IPS-NIHi7 (cell line): ENCODE measurements around the gene NRN1.

Source experiments
- DNase-seq: peaks from one replicate; pipeline ENCODE4 v3.0.0; 2012; ENCODE audit warnings: mixed read lengths; ENCODE audit errors: extremely low spot score

NRN1 gene

DNA sequence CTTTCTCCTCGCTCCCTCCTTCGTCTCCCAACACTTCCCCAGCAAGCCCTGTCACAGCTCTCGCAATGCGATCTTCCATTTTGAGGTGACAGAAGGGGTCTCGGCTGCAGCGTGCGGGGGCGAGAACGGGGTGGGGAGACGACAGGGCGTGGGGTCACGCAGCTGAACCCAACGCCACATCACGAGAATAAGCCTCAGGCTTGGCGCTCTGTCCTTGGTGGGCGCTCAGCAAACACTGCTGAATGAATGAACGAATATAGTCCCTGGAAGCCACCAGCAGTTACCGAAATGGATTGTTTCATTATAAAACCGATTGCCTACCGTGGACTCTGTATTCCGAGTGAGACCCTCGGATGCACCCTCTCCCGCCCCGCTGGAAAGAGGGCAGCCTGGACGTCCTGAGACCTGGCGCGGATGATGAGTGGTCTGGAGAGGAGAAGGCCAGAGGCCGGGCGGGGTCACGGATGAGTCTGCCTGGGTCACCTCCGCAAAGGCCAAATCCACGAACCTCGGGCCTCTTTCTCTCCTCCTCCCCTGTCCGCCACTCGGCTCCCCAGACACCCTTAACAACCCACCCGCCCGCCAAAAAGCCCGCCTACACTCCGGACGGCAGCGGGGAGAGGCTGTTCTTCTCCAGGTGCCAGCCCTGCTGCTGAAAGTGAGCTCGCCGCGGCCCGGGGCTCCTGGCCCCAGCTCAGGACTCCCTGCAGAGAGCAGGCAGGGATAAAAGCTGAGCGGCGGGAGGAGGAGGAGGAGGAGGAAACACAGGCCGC lies 3.7 kb downstream of the NRN1 start:
- DNase-seq = no peak

- DNase-seq = no peak
Observed at GRCh38 chr6:6002005-6002847, 4.5 kb downstream of the NRN1 start.

- no peak for DNase-seq
Observed at GRCh38 chr6:6001443-6001842, 5.3 kb downstream of the NRN1 start.

DNA sequence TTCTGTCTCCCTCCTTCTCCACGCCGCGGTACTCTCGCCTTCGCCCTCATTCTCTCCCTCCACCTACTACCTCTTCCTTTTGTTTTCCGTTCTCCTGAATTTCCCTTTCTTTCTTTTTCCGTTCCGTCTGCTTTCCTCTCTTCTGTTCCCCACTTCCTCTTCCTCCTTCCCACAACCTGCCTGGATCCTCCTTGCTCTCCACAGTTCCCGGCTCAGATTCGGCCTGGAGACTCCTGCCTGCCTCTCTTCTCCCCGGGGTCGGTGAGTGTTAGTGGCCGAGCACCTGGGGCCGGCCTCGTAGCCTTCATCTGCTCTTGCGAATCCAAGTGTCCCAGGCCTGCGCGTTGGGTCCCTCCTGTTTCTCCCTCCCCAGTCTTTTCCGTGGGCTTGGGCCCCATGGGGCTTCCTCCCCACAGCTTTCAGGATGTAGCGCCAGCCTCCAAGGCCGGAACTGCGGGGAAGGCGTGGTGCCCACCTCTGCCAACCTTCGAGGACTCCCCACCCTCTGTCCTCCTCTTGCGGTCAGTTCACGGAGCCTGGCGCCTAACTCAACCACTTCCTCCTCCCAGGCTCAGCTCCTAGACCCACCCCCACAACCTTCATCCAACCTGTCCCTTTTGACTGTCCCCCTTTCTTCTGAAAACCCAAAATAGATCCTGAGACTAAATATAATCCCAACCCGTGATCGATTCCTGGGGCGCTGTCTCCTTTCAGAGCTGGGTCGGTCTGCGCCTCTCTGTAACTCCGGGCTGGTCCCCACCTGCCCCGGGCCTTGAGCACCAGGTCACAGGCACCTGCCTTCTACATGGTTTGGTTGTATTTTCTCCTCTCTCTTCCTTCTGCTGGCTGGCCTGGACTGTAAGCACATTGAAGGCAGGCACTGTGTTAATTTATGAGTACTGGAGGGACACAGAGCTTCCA lies 6.8 kb downstream of the NRN1 start:
- DNase-seq = no peak

- DNase-seq = peak; percentile 54
Observed at GRCh38 chr6:5998711-5999687, 7.7 kb downstream of the NRN1 start.

- no peak for DNase-seq
Observed at GRCh38 chr6:5998236-5998635, 8.5 kb downstream of the NRN1 start.

DNA sequence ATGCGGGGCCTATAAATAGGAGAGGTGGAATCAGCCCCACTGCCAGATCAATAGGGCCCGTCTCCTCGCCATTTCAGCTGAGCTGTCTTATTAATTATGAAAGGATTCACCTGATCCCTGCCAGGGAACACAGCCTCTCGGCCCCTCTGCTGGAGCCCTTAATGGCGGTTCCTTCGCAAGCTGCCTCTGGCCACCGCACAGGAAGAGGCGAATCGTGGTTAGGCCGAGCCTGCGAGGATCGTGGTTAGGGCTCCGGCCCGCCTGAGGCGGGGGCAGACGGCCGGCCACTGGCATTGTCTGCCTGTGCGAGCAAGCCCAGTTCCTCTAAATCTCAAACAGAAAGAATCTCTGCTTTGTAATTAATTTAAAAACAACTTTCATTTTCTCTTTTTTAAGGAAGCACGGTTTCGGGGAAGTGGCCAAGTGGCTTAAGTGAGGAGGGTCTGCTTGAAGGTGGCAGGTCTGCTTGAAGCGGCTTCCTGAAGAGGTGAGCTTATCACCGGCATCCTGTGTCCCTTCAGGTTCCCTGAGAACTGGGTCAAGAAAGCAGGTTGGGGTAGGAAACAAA lies 9.2 kb downstream of the NRN1 start:
- DNase-seq = peak; percentile 60

GRCh38 chr6:5996714-5997419 lies 9.9 kb downstream of the NRN1 start:
- DNase-seq = no peak

DNA sequence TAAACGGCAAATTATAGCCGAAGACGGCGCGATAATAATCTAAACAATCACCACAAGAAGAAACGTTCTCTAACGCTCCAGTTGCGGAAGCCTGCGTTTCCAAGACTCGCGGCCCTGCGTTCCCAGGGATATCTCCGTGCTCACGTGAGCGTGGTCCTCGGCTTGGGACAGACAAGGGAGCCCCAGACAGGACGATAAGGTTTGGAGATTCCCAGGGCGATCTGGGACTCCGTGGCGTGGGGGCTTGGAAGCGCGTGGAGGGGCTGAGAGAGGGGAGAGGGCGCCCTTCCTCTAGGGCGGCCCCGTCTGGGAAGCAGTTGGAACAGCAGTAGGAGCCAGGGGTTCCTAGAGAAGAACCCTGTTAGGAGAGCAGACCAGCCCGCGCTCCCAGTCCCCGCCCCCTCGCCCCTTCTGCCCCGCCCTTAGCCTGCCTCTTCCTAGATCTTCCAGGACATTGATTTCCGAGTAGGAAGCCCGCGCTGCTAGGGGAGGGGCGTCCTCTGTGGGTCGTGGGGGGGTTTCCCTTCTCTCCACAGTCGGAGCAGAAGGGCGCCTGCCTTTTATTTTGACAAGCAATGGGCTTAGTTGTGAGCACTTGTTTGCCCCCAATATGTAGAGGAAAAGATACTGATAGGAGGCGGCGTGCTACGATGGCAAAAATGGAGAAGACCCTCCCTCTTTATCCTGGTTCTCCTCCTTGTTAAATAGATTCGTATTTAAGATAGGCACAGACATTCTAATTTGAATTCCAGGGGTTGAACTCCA lies 10.6 kb downstream of the NRN1 start:
- DNase-seq = peak; percentile 85

- no peak for DNase-seq
Observed at GRCh38 chr6:5995658-5995948, 11.1 kb downstream of the NRN1 start.

DNA sequence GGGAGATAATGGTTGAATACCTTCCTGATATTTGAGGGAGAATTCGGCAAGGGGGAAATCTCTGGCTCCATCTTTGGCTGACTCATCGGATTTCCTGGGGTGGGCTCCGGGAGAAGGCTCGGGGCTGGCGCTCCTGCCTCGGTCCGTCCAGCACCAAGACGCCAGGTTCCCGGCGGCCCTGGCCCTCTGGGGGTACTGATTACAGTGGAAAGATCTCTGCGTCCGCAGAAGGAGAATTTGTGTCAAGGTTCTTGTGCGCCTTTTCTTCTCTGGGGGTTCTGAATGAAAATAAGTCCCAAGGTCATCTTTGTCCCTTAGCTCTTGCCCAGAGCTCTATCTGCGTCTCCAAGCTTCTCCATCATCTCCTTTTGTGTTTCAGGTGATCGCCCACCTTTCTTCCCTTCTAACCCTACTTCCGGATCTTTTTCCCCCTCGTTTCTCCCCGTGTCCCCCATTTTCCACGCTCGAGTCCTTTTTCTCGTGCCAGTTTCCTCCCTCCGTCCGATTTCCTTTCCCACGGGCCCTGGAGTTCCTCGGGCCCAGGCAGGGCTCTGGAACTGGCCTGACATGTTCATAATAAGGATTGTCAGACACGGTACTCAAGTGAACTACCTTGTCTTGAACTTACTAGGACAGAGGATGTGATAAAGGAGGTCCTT lies 11.6 kb downstream of the NRN1 start:
- no peak for DNase-seq

DNA sequence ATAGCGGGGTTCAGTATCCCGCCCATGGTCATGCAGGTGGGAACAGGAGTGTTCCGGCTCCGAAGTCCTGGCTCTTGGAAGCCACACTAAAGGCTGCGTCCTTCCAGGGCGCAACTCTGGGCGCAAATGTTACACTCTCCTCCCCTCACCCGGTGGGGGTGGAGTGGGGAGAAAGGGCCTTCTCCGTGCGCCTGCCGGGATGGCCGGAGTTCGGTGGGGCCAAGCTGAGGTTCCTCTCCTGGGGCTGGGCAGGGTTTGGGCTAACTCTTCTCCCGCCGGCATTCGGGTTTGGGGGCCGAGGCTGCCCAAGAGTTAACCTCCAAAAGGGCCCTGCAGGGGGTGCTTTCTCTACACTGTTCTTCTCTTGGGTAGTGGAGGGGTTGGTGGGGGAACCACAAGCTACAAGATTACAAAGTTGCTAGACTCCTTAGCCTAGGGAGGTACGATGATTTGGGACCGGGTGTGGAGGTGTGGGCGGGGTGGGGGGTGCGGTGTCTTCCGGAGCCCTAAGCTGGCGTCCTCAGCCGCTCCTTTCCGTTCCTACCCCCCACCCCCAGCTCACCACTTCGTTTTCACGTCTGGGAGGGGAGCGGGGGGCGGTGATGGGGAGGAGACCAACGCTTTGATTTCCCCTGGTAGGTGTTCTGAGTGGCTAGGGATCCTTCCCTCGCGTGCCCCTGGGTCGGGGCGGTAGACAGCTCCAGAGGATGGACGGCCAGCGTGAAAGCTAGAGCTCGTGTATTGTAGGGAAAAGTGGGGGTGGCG lies 12.3 kb downstream of the NRN1 start:
- DNase-seq = no peak

DNA sequence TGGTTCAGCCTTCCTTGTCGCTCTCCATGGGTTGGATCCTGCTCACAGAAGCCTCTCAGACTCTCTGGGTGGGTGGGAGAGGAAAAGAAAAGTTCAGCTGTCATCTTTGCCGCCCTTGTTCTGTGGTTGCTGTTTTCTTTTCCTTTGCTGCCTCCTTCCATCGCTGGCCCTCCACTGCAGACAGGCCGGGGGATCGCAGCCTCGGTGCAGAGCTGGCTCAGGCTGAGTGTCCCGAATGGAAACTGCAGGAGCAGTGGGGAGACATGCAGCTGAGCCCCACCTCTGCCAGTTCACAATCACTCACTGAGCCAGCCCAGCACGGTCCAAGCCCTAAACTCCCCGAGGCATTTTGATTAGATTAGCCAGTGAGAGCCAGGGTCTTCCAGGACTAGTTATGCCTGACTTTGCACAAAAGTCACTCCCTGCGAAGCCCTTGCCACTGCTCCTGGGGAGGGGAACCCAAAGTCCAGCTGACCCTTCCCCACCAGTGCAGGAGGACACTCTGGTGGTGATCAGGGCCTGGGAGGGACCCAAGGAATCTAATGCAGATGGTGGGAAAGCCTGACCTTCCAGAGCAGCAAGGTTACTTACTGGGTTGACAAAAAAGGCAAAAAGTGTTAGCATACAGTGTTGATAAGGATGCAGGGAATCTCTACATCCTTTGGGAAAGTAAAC lies 14.0 kb downstream of the NRN1 start:
- peak; percentile 59 for DNase-seq

DNA sequence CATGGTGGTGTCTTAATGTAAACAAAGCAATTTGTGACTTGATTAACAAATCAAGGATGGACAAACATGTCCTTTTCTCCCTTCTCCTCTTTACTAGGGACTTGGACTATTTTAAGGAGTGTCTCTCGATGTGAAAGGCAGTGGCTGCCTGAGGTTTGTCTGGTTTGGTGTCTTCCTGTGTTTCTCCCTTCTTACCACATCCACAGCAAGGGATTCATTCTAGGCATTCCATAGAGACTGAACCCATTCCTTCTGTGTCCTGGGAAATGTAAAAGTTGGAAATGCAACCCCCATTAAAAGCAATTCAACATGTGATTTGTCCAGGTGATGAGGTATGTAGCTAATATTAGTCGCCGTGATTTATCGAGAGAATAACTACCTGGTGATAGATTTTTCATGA lies 15.9 kb downstream of the NRN1 start:
- no peak for DNase-seq

DNA sequence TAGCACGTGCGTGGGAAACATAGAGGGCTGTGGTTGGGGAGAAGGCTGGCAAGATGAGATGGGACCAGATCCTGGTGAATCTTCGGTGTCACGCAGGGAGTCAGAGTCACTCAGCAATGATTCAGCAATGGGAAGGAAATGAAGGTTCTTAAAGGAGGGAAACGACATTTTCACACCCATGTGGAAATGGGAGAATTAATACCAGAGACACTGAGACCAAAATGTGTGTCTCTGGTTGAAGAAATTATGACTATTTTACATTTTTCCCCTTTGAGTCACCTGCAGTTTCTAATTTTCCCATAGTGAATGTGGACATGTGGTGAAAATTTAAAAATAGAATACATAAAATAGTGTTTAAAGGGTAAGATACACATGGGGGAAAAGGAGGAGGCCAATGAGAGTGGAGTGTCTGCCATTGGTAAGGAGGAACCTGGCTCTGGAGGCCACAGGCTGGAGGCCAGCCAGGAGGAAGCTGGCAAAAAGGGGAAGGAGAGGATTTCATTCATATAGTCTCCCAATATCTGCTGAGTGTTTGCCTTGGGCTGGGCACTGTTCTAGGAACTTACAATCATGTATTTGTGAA lies 17.5 kb downstream of the NRN1 start:
- DNase-seq = no peak

GRCh38 chr6:5986861-5987260 lies 19.9 kb downstream of the NRN1 start:
- DNase-seq = no peak
